Osteocyte (in vitro differentiated cells): ENCODE measurements around the gene ACCS. TPM values are rescaled to one million over a fixed set of nuclear protein-coding genes. Genes with fewer than 3 reads are reported as not detected.

Source experiments
- DNase-seq: peaks from one replicate; pipeline ENCODE4 v3.0.0; 2021; ENCODE audit warnings: mixed read lengths; ENCODE audit not compliant: unreplicated experiment; ENCODE audit errors: extremely low spot score
- H3K27ac Mint-ChIP-seq: one replicate; pipeline ENCODE4 v1.8.0; 2021; ENCODE audit warnings: mild to moderate bottlenecking, mixed read lengths; ENCODE audit not compliant: unreplicated experiment
- H3K27me3 Mint-ChIP-seq: one replicate; pipeline ENCODE4 v1.8.0; 2021; ENCODE audit warnings: mixed read lengths; ENCODE audit not compliant: unreplicated experiment
- H3K36me3 Mint-ChIP-seq: one replicate; pipeline ENCODE4 v1.8.0; 2021; ENCODE audit warnings: mixed read lengths; ENCODE audit not compliant: unreplicated experiment
- H3K4me1 Mint-ChIP-seq: one replicate; pipeline ENCODE4 v1.8.0; 2021; ENCODE audit warnings: mixed read lengths; ENCODE audit not compliant: unreplicated experiment
- H3K4me3 Mint-ChIP-seq: one replicate; pipeline ENCODE4 v1.8.0; 2021; ENCODE audit warnings: mild to moderate bottlenecking, moderate library complexity, mixed read lengths; ENCODE audit not compliant: unreplicated experiment
- H3K9me3 Mint-ChIP-seq: one replicate; pipeline ENCODE4 v1.8.0; 2021; ENCODE audit warnings: mixed read lengths; ENCODE audit not compliant: unreplicated experiment
- CTCF ChIP-seq: fragments of 200-600 bp; sonication (generic); IDR thresholded peaks from 2 replicates; pipeline ENCODE4 v1.5.0; 2021; ENCODE audit warnings: antibody characterized with exemption, mild to moderate bottlenecking, moderate library complexity
- long read RNA-seq: library from polyadenylated mRNA; unstranded; transcript quantifications from one replicate; pipeline ENCODE4 v2.0.0, GENCODE V29; 2021
- total RNA-seq: library from RNA; stranded (reverse); gene quantifications from 2 replicates; pipeline ENCODE4 v1.2.1, GENCODE V29; 2021

ACCS gene
- total RNA-seq, result 4.3 and 4.5 TPM in 2 replicates
- long read RNA-seq, partial matches to known transcripts, result 0 of 2 reads
- long read RNA-seq, other reads (novel, unspliced or antisense), result 0 of 2 reads

- no peaks in the 10 kb centered on the region for H3K36me3 Mint-ChIP-seq
- peak; percentile 90 for DNase-seq
- peak; percentile 60 for TF ChIP-seq CTCF
- peaks cover 15% of the 10 kb centered on the region for H3K4me1 Mint-ChIP-seq
- H3K4me3 Mint-ChIP-seq, result peak within 1 kb of the TSS; percentile 69
- H3K9me3 Mint-ChIP-seq, result no peaks in the 10 kb centered on the region
- H3K27me3 Mint-ChIP-seq, result peaks cover 54% of the 10 kb centered on the region
- H3K27ac Mint-ChIP-seq, result peak within 1 kb of the TSS; percentile 73
Measured at GRCh38 chr11:44065841-44066731, at the start of gene ACCS. ACCS (plus strand) TSS chr11:44066270; CDS start chr11:44067628, 1,358 bp downstream.

- H3K36me3 Mint-ChIP-seq, result no peaks in the 10 kb centered on the region
- H3K27me3 Mint-ChIP-seq, result peaks cover 30% of the 10 kb centered on the region
- H3K27ac Mint-ChIP-seq, result no peak overlapping the region
- peaks cover 20% of the 10 kb centered on the region for H3K4me1 Mint-ChIP-seq
- DNase-seq, result peak; percentile 40
- no peak for TF ChIP-seq CTCF
- H3K4me3 Mint-ChIP-seq, result no peak overlapping the region
- peaks cover 5% of the 10 kb centered on the region for H3K9me3 Mint-ChIP-seq
Measured at GRCh38 chr11:44016546-44017442, 49.3 kb upstream of the ACCS start.

GRCh38 chr11:44017443-44018126, 48.5 kb upstream of the ACCS start:
- no peak overlapping the region for H3K27ac Mint-ChIP-seq
- H3K4me1 Mint-ChIP-seq, result peaks cover 20% of the 10 kb centered on the region
- DNase-seq, result no peak
- TF ChIP-seq CTCF, result no peak
- H3K36me3 Mint-ChIP-seq, result no peaks in the 10 kb centered on the region
- H3K27me3 Mint-ChIP-seq, result peaks cover 38% of the 10 kb centered on the region
- H3K4me3 Mint-ChIP-seq, result no peak overlapping the region
- H3K9me3 Mint-ChIP-seq, result peaks cover 13% of the 10 kb centered on the region

- DNase-seq, result peak; percentile 68
- Mint-ChIP-seq H3K27me3 (peaks cover 41% of the 10 kb centered on the region), H3K9me3 (peaks cover 14% of the 10 kb centered on the region), H3K27ac (no peak overlapping the region), H3K36me3 (no peaks in the 10 kb centered on the region), H3K4me3 (no peak overlapping the region), H3K4me1 (peaks cover 20% of the 10 kb centered on the region)
- TF ChIP-seq CTCF, result no peak
Measured at GRCh38 chr11:44018127-44018521, 47.9 kb upstream of the ACCS start.
